Neural cell (in vitro differentiated cells): ENCODE results near the gene GPR152. TPM values are rescaled to one million over a fixed set of nuclear protein-coding genes. Genes with fewer than 3 reads are reported as not detected.

ENCODE experiments used
- H2AFZ ChIP-seq: fragments of 200-600, 300-800 bp; sonication (generic), shearing (Covaris generic); 2 replicates; pipeline ENCODE4 v1.6.0; 2014; ENCODE audit warnings: low read depth, mild to moderate bottlenecking, antibody characterized with exemption, low read length, moderate library complexity
- H3F3A ChIP-seq: fragments of 200-600 bp; shearing (Covaris generic); 2 replicates; pipeline ENCODE4 v1.6.1; 2016; ENCODE audit warnings: mild to moderate bottlenecking, moderate library complexity, mixed read lengths, antibody characterized with exemption, low read length; ENCODE audit not compliant: insufficient read depth, poor library complexity, severe bottlenecking
- H3K27ac ChIP-seq: fragments of 200-600, 300-800 bp; sonication (generic), shearing (Covaris generic); 2 replicates; pipeline ENCODE4 v1.5.1; 2014; ENCODE audit warnings: mild to moderate bottlenecking, low read length, moderate library complexity
- H3K27me3 ChIP-seq: fragments of 300-800, 200-600 bp; sonication (generic), shearing (Covaris generic); 2 replicates; pipeline ENCODE4 v1.6.0; 2014; ENCODE audit warnings: mild to moderate bottlenecking, low read depth, low read length, moderate library complexity; ENCODE audit not compliant: insufficient read depth
- H3K36me3 ChIP-seq: fragments of 300-800, 200-600 bp; sonication (generic), shearing (Covaris generic); 2 replicates; pipeline ENCODE4 v1.5.1; 2014; ENCODE audit warnings: mild to moderate bottlenecking, antibody characterized with exemption, low read length, moderate library complexity; ENCODE audit not compliant: insufficient read depth
- H3K4me2 ChIP-seq: fragments of 300-800, 200-600 bp; sonication (generic), shearing (Covaris generic); 2 replicates; pipeline ENCODE4 v1.6.0; 2014; ENCODE audit warnings: mild to moderate bottlenecking, low read length
- H3K4me3 ChIP-seq: fragments of 300-800, 200-600 bp; sonication (generic), shearing (Covaris generic); 2 replicates; pipeline ENCODE4 v1.5.1; 2014; ENCODE audit warnings: mild to moderate bottlenecking, low read length, moderate library complexity
- H3K79me2 ChIP-seq: fragments of 200-600 bp; shearing (Covaris generic); replicated peaks from 2 replicates; pipeline ENCODE4 v1.6.0; 2014; ENCODE audit warnings: mild to moderate bottlenecking, low read length, moderate library complexity; ENCODE audit not compliant: insufficient read depth
- H3K9ac ChIP-seq: fragments of 300-800, 200-600 bp; sonication (generic), shearing (Covaris generic); 2 replicates; pipeline ENCODE4 v1.6.1; 2016; ENCODE audit warnings: mild to moderate bottlenecking, low read length, mixed read lengths
- H3K9me2 ChIP-seq: fragments of 200-600 bp; shearing (Covaris generic); 2 replicates; pipeline ENCODE4 v1.6.1; 2016; ENCODE audit warnings: mild to moderate bottlenecking, low read length, mixed read lengths; ENCODE audit not compliant: insufficient read depth
- H3K9me3 ChIP-seq: fragments of 200-600, 300-800 bp; sonication (generic), shearing (Covaris generic); 2 replicates; pipeline ENCODE4 v1.6.1; 2016; ENCODE audit warnings: mild to moderate bottlenecking, mixed run types, low read length, moderate library complexity, mixed read lengths
- H4K20me1 ChIP-seq: fragments of 200-600 bp; shearing (Covaris generic); 2 replicates; pipeline ENCODE4 v1.6.1; 2016; ENCODE audit warnings: mild to moderate bottlenecking, mixed run types; ENCODE audit not compliant: insufficient read depth
- CTCF ChIP-seq: fragments of 450-650 bp; IDR thresholded peaks from 2 replicates; pipeline ENCODE4 v1.5.1; 2014; ENCODE audit warnings: antibody characterized with exemption, mild to moderate bottlenecking, moderate library complexity; ENCODE audit not compliant: poor library complexity, severe bottlenecking
- EP300 ChIP-seq: fragments of 450-650 bp; conservative IDR thresholded peaks from 2 replicates; pipeline ENCODE4 v1.6.1; 2014; ENCODE audit warnings: antibody characterized with exemption, mild to moderate bottlenecking, moderate library complexity; ENCODE audit not compliant: poor library complexity, severe bottlenecking
- EZH2 ChIP-seq: fragments of 200-600, 300-800 bp; shearing (Covaris generic), sonication (generic); IDR thresholded peaks from 2 replicates; pipeline ENCODE4 v1.6.1; 2014; ENCODE audit warnings: antibody characterized with exemption, low read length, borderline replicate concordance, mild to moderate bottlenecking; ENCODE audit not compliant: insufficient read depth, poor library complexity, severe bottlenecking
- MXI1 ChIP-seq: fragments of 450-650 bp; conservative IDR thresholded peaks from 2 replicates; pipeline ENCODE4 v1.6.1; 2014; ENCODE audit warnings: antibody characterized with exemption, mild to moderate bottlenecking; ENCODE audit not compliant: poor library complexity, severe bottlenecking
- POLR2AphosphoS5 ChIP-seq: IDR thresholded peaks from 2 replicates; pipeline ENCODE4 v1.6.1; 2012
- RAD21 ChIP-seq: fragments of 450-650 bp; conservative IDR thresholded peaks from 2 replicates; pipeline ENCODE4 v1.6.1; 2014; ENCODE audit warnings: antibody characterized with exemption, mild to moderate bottlenecking, moderate library complexity
- REST ChIP-seq: IDR thresholded peaks from 2 replicates; pipeline ENCODE4 v1.6.1; 2012; ENCODE audit warnings: borderline replicate concordance
- SMC3 ChIP-seq: fragments of 450-650 bp; conservative IDR thresholded peaks from 2 replicates; pipeline ENCODE4 v1.6.1; 2014; ENCODE audit warnings: antibody characterized with exemption, mild to moderate bottlenecking, moderate library complexity; ENCODE audit not compliant: poor library complexity
- TAF1 ChIP-seq: IDR thresholded peaks from 2 replicates; pipeline ENCODE4 v1.6.1; 2012; ENCODE audit warnings: low read depth
- polyA plus RNA-seq: library from polyadenylated mRNA; depleted of rRNA; stranded (reverse); fragments of >200 nt; gene quantifications from 2 replicates; pipeline ENCODE4 v1.2.3, GENCODE V29; 2014

Gene GPR152
- polyA plus RNA-seq, 1 donor from 2014 or later: not detected

- no peaks in the 10 kb centered on the region for H3F3A ChIP-seq
- H3K9ac ChIP-seq: no peak overlapping the region
- H3K9me2 ChIP-seq: no peaks in the 10 kb centered on the region
- peaks cover 15% of the 10 kb centered on the region for H3K79me2 ChIP-seq
- H3K4me2 ChIP-seq: no peak overlapping the region
- H4K20me1 ChIP-seq: no peaks in the 10 kb centered on the region
- no peak for TF ChIP-seq RAD21
- TF ChIP-seq REST: no peak
- TF ChIP-seq EZH2: no peak
- no peak for TF ChIP-seq SMC3
- no peak for TF ChIP-seq CTCF
- TF ChIP-seq EP300: no peak
- no peak for TF ChIP-seq POLR2AphosphoS5
- TF ChIP-seq TAF1: no peak
- TF ChIP-seq MXI1: no peak
- H3K27me3 ChIP-seq: no peaks in the 10 kb centered on the region
- no peaks in the 10 kb centered on the region for H3K36me3 ChIP-seq
- H2AFZ ChIP-seq: no peak overlapping the region
- no peak overlapping the region for H3K27ac ChIP-seq
- H3K4me3 ChIP-seq: no peak overlapping the region
- H3K9me3 ChIP-seq: no peaks in the 10 kb centered on the region
Measured at GRCh38 chr11:67500831-67501715, 48.5 kb upstream of the GPR152 start.

- TF ChIP-seq RAD21 (no peak), SMC3 (no peak), EZH2 (no peak), REST (no peak), MXI1 (no peak), EP300 (no peak)
- Histone ChIP-seq H3K4me3 (no peak overlapping the region), H3K36me3 (no peaks in the 10 kb centered on the region)
Measured at GRCh38 chr11:67500484-67500821, 47.9 kb upstream of the GPR152 start.

More at GRCh38 chr11:67500484-67500821, 47.9 kb upstream of the GPR152 start:
- H2AFZ ChIP-seq: no peak overlapping the region
- H4K20me1 ChIP-seq: no peaks in the 10 kb centered on the region
- no peak overlapping the region for H3K4me2 ChIP-seq
- no peaks in the 10 kb centered on the region for H3K9me2 ChIP-seq
- peaks cover 15% of the 10 kb centered on the region for H3K79me2 ChIP-seq
- no peaks in the 10 kb centered on the region for H3K27me3 ChIP-seq
- no peak overlapping the region for H3K9ac ChIP-seq
- no peaks in the 10 kb centered on the region for H3K9me3 ChIP-seq
- no peaks in the 10 kb centered on the region for H3F3A ChIP-seq
- no peak overlapping the region for H3K27ac ChIP-seq
